HepG2 (cell line): ENCODE measurements around the gene FAM118B. TPM values are rescaled to one million over a fixed set of nuclear protein-coding genes. Genes with fewer than 3 reads are reported as not detected.

ENCODE experiments used
- ATAC-seq: fragments of 200-7000 bp; cut with Tn5 transposase; 3 replicates; pipeline ENCODE4 v1.9.1; 2020; ENCODE audit warnings: mild to moderate bottlenecking, moderate library complexity
- BruUV-seq: library from RNA; stranded (reverse); fragments of 400-500 nt; replicated peaks from 2 replicates; lab custom pipeline; 2021; lab: Mats Ljungman, UMichigan
- CTCF ChIA-PET: fragments of 300-600 bp; formaldehyde crosslinking; extraction: SDS; loops from one replicate; lab custom pipeline; 2021; ENCODE audit warnings: low total read pairs, inconsistent platforms, low intra/inter-chr PET ratio; lab: Yijun Ruan, JAX
- POLR2A ChIA-PET: fragments of 350-600 bp; sonication (Branson Sonifier 250); formaldehyde crosslinking; loops from one replicate; lab custom pipeline; 2020; ENCODE audit warnings: antibody characterized with exemption, inconsistent platforms; lab: Yijun Ruan, JAX
- DNase-seq: peaks from one replicate; pipeline ENCODE4 v3.0.0-alpha.2; 2015; ENCODE audit warnings: low spot score
- FAIRE-seq: peaks from 3 replicates; lab custom pipeline; 2011; peaks lifted over from hg19 to GRCh38; lab: Jason Lieb, UNC
- H2AFZ ChIP-seq: one replicate; pipeline ENCODE4 v1.6.1; 2011; ENCODE audit warnings: low read length, inconsistent platforms
- H3K27ac ChIP-seq: fragments of 300-600 bp; 3 replicates; pipeline ENCODE4 v1.8.0; 2011; ENCODE audit warnings: mixed run types, mild to moderate bottlenecking, mixed read lengths, low read length, inconsistent platforms; ENCODE audit not compliant: insufficient read depth; ENCODE audit errors: extremely low read length
- H3K27me3 ChIP-seq, 2 experiments: fragments of 200-600 bp in 1 of 2; 2 replicates in 1 of 2; 3 replicates in 1 of 2; pipeline versions ENCODE4 v1.6.0 to v1.8.0; 2011; ENCODE audit warnings: low read length in 2 of 2, mild to moderate bottlenecking in 2 of 2, moderate library complexity in 2 of 2, inconsistent platforms in 1 of 2; ENCODE audit not compliant: insufficient read depth in 2 of 2, control insufficient read depth in 1 of 2
- H3K36me3 ChIP-seq, 2 experiments: fragments of 200-600 bp in 1 of 2; replicated peaks in 1 of 2; 2 replicates in 1 of 2; 3 replicates in 1 of 2; pipeline versions ENCODE4 v1.5.1 to v1.8.0; 2011; ENCODE audit warnings: low read length in 2 of 2, inconsistent platforms in 1 of 2; ENCODE audit not compliant: insufficient read depth in 2 of 2, control insufficient read depth in 1 of 2
- H3K4me1 ChIP-seq: 2 replicates; pipeline ENCODE4 v1.5.1; 2012; ENCODE audit warnings: low read length, inconsistent platforms; ENCODE audit not compliant: insufficient read depth
- H3K4me2 ChIP-seq: 2 replicates; pipeline ENCODE4 v1.6.0; 2011; ENCODE audit warnings: low read depth, low read length, inconsistent platforms
- H3K4me3 ChIP-seq, 3 experiments: fragments of 200-600 bp in 1 of 3; sonication (generic), shearing (Covaris generic) in 1 of 3; replicated peaks in 1 of 3; 2 replicates each; pipeline ENCODE4 v1.5.1; 2011 to 2016; ENCODE audit warnings: low read length in 3 of 3, inconsistent platforms in 2 of 3, low read depth in 2 of 3, mild to moderate bottlenecking in 2 of 3, control low read depth in 1 of 3, mixed read lengths in 1 of 3; ENCODE audit not compliant: insufficient read depth in 1 of 3
- H3K79me2 ChIP-seq: one replicate; pipeline ENCODE4 v1.6.1; 2011; ENCODE audit warnings: low read length, inconsistent platforms; ENCODE audit not compliant: insufficient read depth
- H3K9ac ChIP-seq: 2 replicates; pipeline ENCODE4 v1.6.0; 2011; ENCODE audit warnings: mild to moderate bottlenecking, low read depth, low read length, inconsistent platforms; ENCODE audit not compliant: insufficient read depth
- H3K9me3 ChIP-seq: 2 replicates; pipeline ENCODE4 v1.5.1; 2012; ENCODE audit warnings: mild to moderate bottlenecking, low read length
- H4K20me1 ChIP-seq: 2 replicates; pipeline ENCODE4 v1.6.0; 2011; ENCODE audit warnings: inconsistent platforms, mild to moderate bottlenecking, low read length, moderate library complexity; ENCODE audit not compliant: insufficient read depth
- DMAP1 ChIP-seq: IDR thresholded peaks from 2 replicates; pipeline ENCODE4 v1.6.1; 2016
- FOXA1 ChIP-seq, 2 experiments: fragments of 450-650 bp in 1 of 2; sonication (generic) in 1 of 2; formaldehyde crosslinking in 1 of 2; IDR thresholded peaks; 2 replicates each; pipeline versions ENCODE4 v1.4.0 to v1.6.1; 2016 to 2020; ENCODE audit warnings: missing genetic modification reagents in 1 of 2
- MXI1 ChIP-seq: IDR thresholded peaks from 3 replicates; pipeline ENCODE4 v1.6.1; 2012; ENCODE audit warnings: low read depth, low read length, inconsistent platforms, borderline replicate concordance
- NRL ChIP-seq: sonication (generic); formaldehyde crosslinking; IDR thresholded peaks from 2 replicates; pipeline ENCODE4 v1.5.0; 2020; ENCODE audit warnings: missing genetic modification reagents, mild to moderate bottlenecking, moderate library complexity, borderline replicate concordance
- ONECUT2 ChIP-seq: sonication (generic); formaldehyde crosslinking; IDR thresholded peaks from 2 replicates; pipeline ENCODE4 v1.4.0; 2020; ENCODE audit warnings: missing genetic modification reagents
- TBL1XR1 ChIP-seq: fragments of 150-350 bp; IDR thresholded peaks from 2 replicates; pipeline ENCODE4 v1.6.1; 2014; ENCODE audit warnings: borderline replicate concordance, low read length; ENCODE audit not compliant: partially characterized antibody
- ZFP36 ChIP-seq: fragments of 150-350 bp; IDR thresholded peaks from 2 replicates; pipeline ENCODE4 v1.6.1; 2018; ENCODE audit warnings: borderline replicate concordance, low read length, low read depth; ENCODE audit not compliant: partially characterized antibody
- ZGPAT ChIP-seq: IDR thresholded peaks from 2 replicates; pipeline ENCODE4 v1.6.1; 2016; ENCODE audit warnings: mild to moderate bottlenecking
- ZMYM3 ChIP-seq: sonication (generic); formaldehyde crosslinking; IDR thresholded peaks from 2 replicates; pipeline ENCODE4 v1.5.1; 2020; ENCODE audit warnings: mild to moderate bottlenecking, missing genetic modification reagents
- ZNF235 ChIP-seq: sonication (generic); formaldehyde crosslinking; IDR thresholded peaks from 2 replicates; pipeline ENCODE4 v1.8.1; 2023; ENCODE audit warnings: mild to moderate bottlenecking, missing genetic modification reagents, borderline replicate concordance
- ZNF24 ChIP-seq: fragments of 450-650 bp; IDR thresholded peaks from 2 replicates; pipeline ENCODE4 v1.6.1; 2017; ENCODE audit warnings: antibody characterized with exemption, mild to moderate bottlenecking
- ZNF362 ChIP-seq: sonication (generic); formaldehyde crosslinking; IDR thresholded peaks from 2 replicates; pipeline ENCODE4 v1.4.0; 2020; ENCODE audit warnings: missing genetic modification reagents, mild to moderate bottlenecking, borderline replicate concordance
- ZNF510 ChIP-seq: sonication (generic); formaldehyde crosslinking; IDR thresholded peaks from 2 replicates; pipeline ENCODE4 v1.4.0; 2020; ENCODE audit warnings: low read depth, mild to moderate bottlenecking, missing genetic modification reagents
- ZNF639 ChIP-seq: conservative IDR thresholded peaks from 2 replicates; pipeline ENCODE4 v1.6.1; 2018; ENCODE audit warnings: missing genetic modification reagents
- ZNF710 ChIP-seq: sonication (generic); formaldehyde crosslinking; IDR thresholded peaks from 2 replicates; pipeline ENCODE4 v1.5.0; 2020; ENCODE audit warnings: mild to moderate bottlenecking, missing genetic modification reagents, borderline replicate concordance
- ZSCAN31 ChIP-seq: sonication (generic); formaldehyde crosslinking; IDR thresholded peaks from 2 replicates; pipeline ENCODE4 v1.5.0; 2020; ENCODE audit warnings: low read depth, mild to moderate bottlenecking, missing genetic modification reagents
- WGBS: methylation state at CpG from one replicate; pipeline ENCODE4 v1.1.6; 2017; ENCODE audit warnings: low lambda C conversion rate; 5-methylcytosine and 5-hydroxymethylcytosine counted together
- in situ Hi-C: cut with HindIII; loops from 2 replicates; pipeline ENCODE4 v1.10.0; 2017; ENCODE audit warnings: low pct_unique_long_range_greater_than_20kb; ENCODE audit not compliant: extremely low pct_ligation_motif_present
- intact Hi-C: fragments of 100-400 bp; cut with micrococcal nuclease; formaldehyde crosslinking; loops from one replicate; pipeline ENCODE4 v1.10.0; 2022; ENCODE audit not compliant: unreplicated experiment
- polyA plus RNA-seq, 8 experiments: library from polyadenylated mRNA; depleted of rRNA in 3 of 8; stranded (reverse) in 7 of 8; unstranded in 1 of 8; fragments of >200 nt; fragmentation: Illumina TruSeq in 4 of 8; extraction: Trizol in 4 of 8; gene quantifications; 2 replicates each; pipeline versions ENCODE4 v1.2.1 to v1.2.3, GENCODE V29; 2011 to 2016; ENCODE audit warnings: low read depth in 4 of 8, missing spikeins in 1 of 8, mixed read lengths in 1 of 8; ENCODE audit not compliant: insufficient read depth in 1 of 8
- total RNA-seq, 5 experiments: library from RNA; depleted of rRNA; stranded (reverse); fragments of >200 nt; fragmentation: Illumina TruSeq; extraction: Trizol; gene quantifications; 2 replicates each; pipeline ENCODE4 v1.2.3, GENCODE V29; 2016; ENCODE audit warnings: low read depth in 1 of 5

The FAM118B gene
- total and polyA plus RNA-seq, 2 of the 13 experiments (the other 11 are each of a cell fraction or from before 2014, with no cell fraction given), result 10.2 to 25.7 TPM

GRCh38 chr11:126164781-126165180 lies 46.8 kb upstream of the FAM118B start:
- 0 out of 2 replicates have a peak overlapping the region, but pooled peaks have one; percentile 27 for H3K9ac ChIP-seq
- FAIRE-seq, result no peak
- no peaks in the 10 kb centered on the region for H3K79me2 ChIP-seq
- H2AFZ ChIP-seq, result no peak overlapping the region
- intact Hi-C loops, result no loop called here
- peaks cover 79% of the 10 kb centered on the region for H3K4me1 ChIP-seq
- peak overlapping the region; percentile 58; the same call in 1 of the 2 replicates for H3K4me2 ChIP-seq
- no peak for ATAC-seq
- no peak overlapping the region; a peak in 1 of 6 replicates for H3K4me3 ChIP-seq
- no peak for DNase-seq
- no peaks in the 10 kb centered on the region for H3K36me3 ChIP-seq
- H3K27me3 ChIP-seq, result peaks cover 0 to 1% of the 10 kb centered on the region in 2 experiments; a peak in 1 of 5 replicates
- H4K20me1 ChIP-seq, result no peaks in the 10 kb centered on the region
- in situ Hi-C loops, result no loop called here
- WGBS, result 47% methylated on average over 8 of the region's 8 CpGs
- H3K9me3 ChIP-seq, result no peaks in the 10 kb centered on the region
- CTCF ChIA-PET, result no interaction called here
- peak overlapping the region; percentile 42 for H3K27ac ChIP-seq
- no TSS peak for BruUV-seq
- POLR2A ChIA-PET, result interaction anchor here (0.6 to 1.4 kb wide), 2 partner anchors 17 to 22 kb away, joined by 3 to 6 read pairs; no protein-coding TSS in a partner anchor
- no peak for TF ChIP-seq MXI1
- TF ChIP-seq TBL1XR1, result no peak
- no peak for TF ChIP-seq ZNF235 (CRISPR knock-in tag)
- 0 out of 2 replicates have a peak, but pooled peaks have one; percentile 17 for TF ChIP-seq ZNF362 (CRISPR knock-in tag)
- no peak for TF ChIP-seq ONECUT2 (CRISPR knock-in tag)
- no peak for TF ChIP-seq FOXA1 (IDR thresholded peaks at IDR 0.05)
- no peak for TF ChIP-seq FOXA1 (CRISPR knock-in tag; IDR thresholded peaks at IDR 0.05)
- no peak for TF ChIP-seq DMAP1 (CRISPR knock-in tag)
- no peak for TF ChIP-seq ZFP36
- TF ChIP-seq ZNF24, result no peak
- peak; percentile 73; the same call in 1 of the 2 replicates for TF ChIP-seq ZMYM3
- TF ChIP-seq ZNF639 (CRISPR knock-in tag), result no peak
- no peak for TF ChIP-seq ZSCAN31 (CRISPR knock-in tag)
- no peak for TF ChIP-seq NRL (CRISPR knock-in tag)
- TF ChIP-seq ZNF510 (CRISPR knock-in tag), result no peak
- TF ChIP-seq ZGPAT (CRISPR knock-in tag), result no peak
- TF ChIP-seq ZNF710 (CRISPR knock-in tag), result 0 out of 2 replicates have a peak, but pooled peaks have one; percentile 13
